Stimulated activated CD8-positive, alpha-beta memory T cell treated with anti-CD3 and anti-CD28 coated beads, Interleukin-12 subunit alpha, Interleukin-12 subunit beta, amount 100 ng/mL, for 24 hours (primary cell): Measurements from ENCODE around the gene POLR2E.

Experiments used
- DNase-seq: peaks from one replicate; pipeline ENCODE4 v3.0.0-alpha.2; 2020; ENCODE audit errors: extremely low read depth

The POLR2E gene

GRCh38 chr19:1110809-1111640, 15.8 kb upstream of the POLR2E start:
- DNase-seq, result no peak

- no peak for DNase-seq
Observed at GRCh38 chr19:1109697-1110671, 14.8 kb upstream of the POLR2E start.

GRCh38 chr19:1109032-1109551, 13.9 kb upstream of the POLR2E start:
- no peak for DNase-seq

GRCh38 chr19:1108291-1109031, 13.3 kb upstream of the POLR2E start:
- no peak for DNase-seq

GRCh38 chr19:1107661-1108261, 12.6 kb upstream of the POLR2E start:
- DNase-seq, result no peak

- no peak for DNase-seq
Observed at GRCh38 chr19:1106841-1107660, 11.9 kb upstream of the POLR2E start.

GRCh38 chr19:1105873-1106840, 11.0 kb upstream of the POLR2E start:
- no peak for DNase-seq

GRCh38 chr19:1105008-1105872, 10.1 kb upstream of the POLR2E start:
- no peak for DNase-seq

- no peak for DNase-seq
Observed at GRCh38 chr19:1104311-1105007, 9.3 kb upstream of the POLR2E start.

GRCh38 chr19:1103708-1104310, 8.6 kb upstream of the POLR2E start, which contains the start of gene GPX4:
GPX4 (plus strand) TSS chr19:1103994; CDS start chr19:1104044, 50 bp downstream.
- DNase-seq, result peak; percentile 96

- DNase-seq, result no peak
Observed at GRCh38 chr19:1103132-1103707, 8.0 kb upstream of the POLR2E start.

- no peak for DNase-seq
Observed at GRCh38 chr19:1102407-1103131, 7.4 kb upstream of the POLR2E start.

GRCh38 chr19:1101337-1101698, 6.1 kb upstream of the POLR2E start:
- no peak for DNase-seq

- no peak for DNase-seq
Observed at GRCh38 chr19:1098177-1099051, 3.2 kb upstream of the POLR2E start.

GRCh38 chr19:1097810-1098176, 2.6 kb upstream of the POLR2E start:
- DNase-seq, result no peak
